AG04449 (cell line): ENCODE data around the gene SHANK2.

Experiments used
- CTCF ChIA-PET: fragments of 350-600 bp; formaldehyde crosslinking; extraction: SDS; loops from one replicate; lab custom pipeline; 2021; ENCODE audit warnings: antibody characterized with exemption; lab: Yijun Ruan, JAX
- POLR2A ChIA-PET: fragments of 400-600, 350-600 bp; formaldehyde crosslinking; extraction: SDS; loops from one replicate; lab custom pipeline; 2020; ENCODE audit warnings: antibody characterized with exemption, inconsistent platforms; lab: Yijun Ruan, JAX
- DNase-seq: peaks from one replicate; pipeline ENCODE4 v3.0.0-alpha.2; 2010; ENCODE audit warnings: low read depth, low spot score
- H3K4me3 ChIP-seq: 2 replicates; pipeline ENCODE4 v1.5.1; 2011; ENCODE audit warnings: low read depth, mild to moderate bottlenecking, control low read depth, low read length
- TF ChIP-seq, protein P1 (sequence below): IDR thresholded peaks from one replicate; pipeline ENCODE4 v1.5.1; 2011; ENCODE audit warnings: mild to moderate bottlenecking, moderate library complexity, low read length, control low read depth, inconsistent platforms; ENCODE audit not compliant: insufficient read depth; ENCODE audit errors: missing control alignments

The SHANK2 gene

DNA sequence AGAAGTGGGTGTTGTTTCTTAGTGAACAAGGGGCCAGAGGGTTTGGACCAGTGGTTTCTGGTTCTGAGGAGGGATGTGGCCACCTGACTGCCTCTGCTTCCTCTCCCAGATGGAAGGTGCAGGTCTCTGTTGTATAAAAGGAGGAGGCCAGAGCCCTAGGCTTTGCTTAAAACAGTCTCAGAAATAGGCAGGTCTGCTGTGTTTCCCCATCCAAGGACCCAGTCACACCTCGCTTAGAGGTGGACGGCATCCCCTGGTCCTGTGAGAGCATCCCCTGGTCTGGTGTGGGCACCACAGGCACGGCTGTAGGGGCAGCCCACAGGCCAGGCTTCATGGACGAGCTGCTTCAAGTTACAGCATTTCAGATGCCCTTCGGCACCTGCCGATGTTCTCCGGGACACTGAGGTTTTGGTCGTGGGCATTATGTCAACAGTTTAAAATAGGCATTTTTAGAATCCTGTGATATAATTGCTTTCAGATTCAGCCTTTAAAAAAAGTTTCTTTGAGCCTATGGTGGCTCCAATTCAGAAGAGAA lies 45.7 kb upstream of the SHANK2 start:
- POLR2A ChIA-PET: interaction anchor here (3.2 kb wide), 1 partner anchor 11 kb away, joined by 50 read pairs; no protein-coding TSS in a partner anchor
- CTCF ChIA-PET: no interaction called here
- TF ChIP-seq, protein P1, sequence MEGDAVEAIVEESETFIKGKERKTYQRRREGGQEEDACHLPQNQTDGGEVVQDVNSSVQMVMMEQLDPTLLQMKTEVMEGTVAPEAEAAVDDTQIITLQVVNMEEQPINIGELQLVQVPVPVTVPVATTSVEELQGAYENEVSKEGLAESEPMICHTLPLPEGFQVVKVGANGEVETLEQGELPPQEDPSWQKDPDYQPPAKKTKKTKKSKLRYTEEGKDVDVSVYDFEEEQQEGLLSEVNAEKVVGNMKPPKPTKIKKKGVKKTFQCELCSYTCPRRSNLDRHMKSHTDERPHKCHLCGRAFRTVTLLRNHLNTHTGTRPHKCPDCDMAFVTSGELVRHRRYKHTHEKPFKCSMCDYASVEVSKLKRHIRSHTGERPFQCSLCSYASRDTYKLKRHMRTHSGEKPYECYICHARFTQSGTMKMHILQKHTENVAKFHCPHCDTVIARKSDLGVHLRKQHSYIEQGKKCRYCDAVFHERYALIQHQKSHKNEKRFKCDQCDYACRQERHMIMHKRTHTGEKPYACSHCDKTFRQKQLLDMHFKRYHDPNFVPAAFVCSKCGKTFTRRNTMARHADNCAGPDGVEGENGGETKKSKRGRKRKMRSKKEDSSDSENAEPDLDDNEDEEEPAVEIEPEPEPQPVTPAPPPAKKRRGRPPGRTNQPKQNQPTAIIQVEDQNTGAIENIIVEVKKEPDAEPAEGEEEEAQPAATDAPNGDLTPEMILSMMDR: no peak

DNA sequence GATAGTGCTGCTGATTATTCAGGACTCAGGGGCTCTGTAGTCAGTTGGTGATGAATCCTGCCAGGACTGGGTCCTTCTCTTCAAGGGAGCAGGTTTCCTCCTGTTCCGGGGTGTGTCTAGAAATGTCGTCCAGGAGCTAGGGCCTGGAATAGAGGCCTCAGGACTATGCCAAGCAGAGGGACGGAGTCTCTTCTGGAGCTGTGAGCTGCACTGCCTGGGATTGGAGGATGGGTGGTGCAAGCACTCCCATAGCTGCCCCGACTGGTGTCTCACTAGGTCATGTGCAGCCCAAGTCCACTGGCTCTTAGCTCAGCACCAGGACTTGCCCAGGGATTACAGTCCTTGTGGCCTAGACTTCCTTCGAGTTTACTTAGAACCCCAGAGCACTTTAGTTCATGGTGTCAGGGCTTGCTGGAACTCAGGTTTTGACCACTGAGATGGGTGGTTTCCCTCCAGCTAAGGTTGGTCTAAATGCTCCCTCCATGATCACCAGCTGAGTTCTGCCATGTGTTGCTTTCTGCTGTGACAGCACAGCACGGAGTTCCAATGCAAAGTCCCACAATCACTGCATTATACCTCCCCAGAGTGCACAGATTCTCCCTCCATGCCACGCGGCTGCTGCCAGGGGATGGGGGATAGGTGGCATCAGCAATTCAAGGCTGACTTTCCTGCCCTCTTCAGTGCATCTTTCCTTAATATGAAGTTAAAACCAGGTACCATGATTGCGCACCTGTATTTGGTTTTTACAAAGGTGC lies 42.6 kb upstream of the SHANK2 start:
- ChIA-PET POLR2A (no interaction called here), CTCF (no interaction called here)
- no peak overlapping the region for H3K4me3 ChIP-seq
- DNase-seq: no peak
- TF ChIP-seq, protein P1: no peak

More for the DNA sequence above, 45.7 kb upstream of the SHANK2 start:
- no peak overlapping the region for H3K4me3 ChIP-seq
- no peak for DNase-seq

DNA sequence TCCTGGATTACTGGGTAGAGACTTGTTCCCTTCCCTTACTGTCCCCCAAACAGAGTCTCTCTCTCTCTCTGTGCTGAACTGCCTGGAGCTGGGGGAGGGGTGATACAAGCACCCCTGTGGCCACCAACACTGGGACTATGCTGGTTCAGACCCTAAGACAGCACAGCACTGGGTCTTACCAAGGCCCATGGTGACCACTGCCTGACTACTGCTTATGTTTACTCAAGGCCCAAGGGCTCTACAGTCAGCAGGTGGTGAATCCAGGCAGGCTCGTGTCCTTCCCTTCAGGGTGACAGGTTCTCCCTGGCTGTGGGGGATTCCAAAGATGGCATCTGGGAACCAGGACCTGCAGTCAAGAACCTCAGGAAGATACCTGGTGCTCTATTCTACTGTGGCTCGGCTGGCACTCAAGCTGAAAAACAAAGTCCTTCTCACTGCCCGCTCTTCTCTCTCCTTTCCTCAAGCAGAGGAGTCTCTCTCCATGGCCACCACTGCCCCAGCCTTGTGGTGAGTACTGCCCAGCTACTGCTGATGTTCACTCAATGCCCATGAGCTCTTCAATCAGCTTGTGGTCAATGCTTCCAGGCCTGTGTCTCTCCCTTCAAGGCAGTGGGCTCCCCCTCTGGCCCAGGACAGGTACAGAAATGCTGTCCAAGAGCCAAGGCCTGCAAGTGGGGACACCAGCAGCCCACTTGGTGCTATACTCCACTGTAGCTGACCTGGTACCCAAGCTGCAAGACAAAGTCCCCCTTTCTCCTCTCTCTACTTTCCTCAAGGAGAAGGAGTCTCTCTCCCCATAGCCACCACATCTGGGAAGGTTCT lies 41.8 kb upstream of the SHANK2 start:
- TF ChIP-seq, protein P1: no peak
- no peak overlapping the region for H3K4me3 ChIP-seq
- DNase-seq: no peak
- POLR2A ChIA-PET: no interaction called here
- CTCF ChIA-PET: no interaction called here

DNA sequence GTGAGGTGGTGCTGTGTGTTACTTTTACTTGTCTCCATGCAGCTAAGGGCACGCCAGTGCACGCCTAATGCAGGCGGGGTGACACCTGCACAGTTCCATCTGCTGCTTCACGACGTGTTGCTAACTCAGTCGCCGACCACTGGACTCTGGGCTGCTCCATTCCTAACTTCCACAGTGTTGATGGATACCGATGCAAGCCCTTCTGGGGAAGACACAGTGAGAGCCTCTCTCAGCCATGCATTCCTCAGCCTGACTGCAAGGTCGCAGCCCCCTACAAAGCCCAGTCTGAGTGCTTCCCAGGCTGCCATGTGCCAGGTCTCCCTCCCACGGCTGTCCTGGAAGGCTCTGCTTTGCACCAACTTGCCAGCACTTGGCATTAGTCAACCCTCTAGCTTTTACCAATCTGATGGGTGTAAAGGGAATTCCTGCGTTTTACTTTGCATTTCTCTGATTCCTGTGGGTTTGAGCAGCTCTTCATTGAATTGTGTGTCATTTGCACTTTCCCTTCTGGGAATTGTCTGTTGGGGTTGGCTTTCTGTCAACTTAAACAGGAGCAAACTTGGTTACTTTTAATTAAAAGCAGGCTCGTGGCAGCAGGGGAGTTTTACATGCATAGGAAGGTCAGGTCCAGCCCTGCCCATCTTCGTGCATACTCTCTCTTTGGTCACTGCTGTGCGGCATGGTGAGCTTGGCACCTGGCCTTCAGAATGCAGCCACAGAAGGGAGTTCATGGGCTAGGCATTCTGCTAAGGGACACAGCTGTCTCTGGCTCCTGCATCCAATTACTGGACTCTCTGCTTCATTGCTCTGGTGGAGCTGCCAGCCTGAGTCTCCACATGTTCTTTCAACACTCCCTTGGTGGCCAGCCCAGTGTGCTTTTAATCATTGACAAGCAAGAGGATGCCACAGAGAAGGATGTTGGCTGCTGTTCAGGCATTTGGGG lies 34.6 kb upstream of the SHANK2 start:
- no peak overlapping the region for H3K4me3 ChIP-seq
- CTCF ChIA-PET: interaction anchor here (2.5 kb wide), 1 partner anchor 12 kb away, joined by 8 read pairs; no protein-coding TSS in a partner anchor
- TF ChIP-seq, protein P1: no peak
- peak; percentile 96 for DNase-seq
- POLR2A ChIA-PET: interaction anchor here (0.9 to 2.9 kb wide), 5 partner anchors 12 to 162 kb away, joined by 3 to 50 read pairs (median 4); partner anchors contain the start of genes DHCR7 and SHANK2

GRCh38 chr11:71285111-71285510 lies 32.7 kb upstream of the SHANK2 start:
- ChIA-PET POLR2A (no interaction called here), CTCF (interaction anchor here (1.4 kb wide), 1 partner anchor 11 kb away, joined by 3 read pairs; no protein-coding TSS in a partner anchor)
- DNase-seq: no peak
- H3K4me3 ChIP-seq: no peak overlapping the region
- TF ChIP-seq, protein P1: no peak
